ENCODE results near the gene CSPG5. TPM values are rescaled to one million over a fixed set of nuclear protein-coding genes. Genes with fewer than 3 reads are reported as not detected.

The CSPG5 gene
- polyA plus RNA-seq, 5 donors = 0.63 to 1.2 (median 1.1) TPM

DNA sequence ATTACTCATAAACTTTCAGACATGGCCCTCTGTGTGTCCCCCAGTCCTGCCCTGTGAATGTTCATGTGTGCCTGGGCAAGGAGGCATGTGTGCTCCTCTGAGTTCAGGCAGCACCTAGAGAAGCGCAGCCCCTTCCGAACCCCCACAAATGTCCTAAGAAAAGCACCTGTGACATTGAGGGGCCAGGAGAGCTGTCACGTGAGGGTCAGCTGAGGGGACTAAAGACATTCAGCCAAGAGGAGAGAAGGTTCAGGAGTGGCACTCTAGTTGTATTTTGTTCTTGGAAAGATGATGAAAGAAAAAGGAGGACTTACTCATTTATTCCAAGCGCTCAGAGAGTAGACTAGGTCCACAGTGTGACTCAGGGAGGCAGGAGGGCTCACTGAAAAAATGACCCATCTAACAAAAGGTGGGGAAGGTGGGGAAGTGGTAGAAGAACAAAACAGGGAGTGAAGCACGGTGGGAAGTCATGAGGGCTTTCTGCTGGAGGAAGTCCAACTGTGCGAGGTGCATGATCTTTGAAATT is 37.0 kb downstream of the CSPG5 start:
- no peak for DNase-seq

DNA sequence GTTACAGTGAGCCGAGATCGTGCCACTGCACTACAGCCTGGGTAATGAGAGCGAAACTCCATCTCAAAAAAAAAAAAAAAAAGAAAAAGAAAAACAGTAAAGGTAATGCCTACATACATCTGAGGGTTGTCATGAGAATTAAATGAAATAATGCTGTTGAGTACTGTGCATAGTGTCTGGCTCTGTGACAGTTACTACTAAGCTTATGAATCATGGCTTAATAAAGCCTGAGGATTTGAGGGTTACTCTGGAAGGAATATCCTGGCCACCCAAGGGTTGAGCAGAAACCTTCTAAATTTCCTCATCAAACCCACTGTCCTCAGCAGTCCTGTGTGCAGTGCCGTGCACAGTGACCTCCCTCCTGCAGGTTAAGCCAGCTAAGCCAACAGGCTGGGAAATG is 38.4 kb downstream of the CSPG5 start:
- no peak for DNase-seq

DNA sequence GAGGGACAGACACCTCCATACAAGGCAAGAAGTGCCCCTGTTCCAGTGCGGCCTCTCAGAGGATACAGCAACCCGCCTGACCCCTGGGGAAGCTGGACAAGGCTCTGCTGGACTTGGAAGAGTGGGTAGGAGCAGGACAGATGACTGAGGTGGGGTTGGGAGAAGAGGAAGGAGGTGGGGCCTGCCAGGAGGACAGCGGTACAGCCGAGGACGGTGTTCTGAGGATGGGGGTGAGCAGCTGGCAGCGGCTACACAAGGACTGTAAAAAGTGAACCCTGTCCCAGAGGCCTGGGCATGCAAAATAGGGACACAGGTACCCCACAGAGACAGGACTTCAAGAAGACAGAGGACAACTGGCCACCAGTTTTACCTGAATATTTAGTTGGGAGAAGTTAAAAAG is 41.7 kb downstream of the CSPG5 start:
- no peak for DNase-seq

DNA sequence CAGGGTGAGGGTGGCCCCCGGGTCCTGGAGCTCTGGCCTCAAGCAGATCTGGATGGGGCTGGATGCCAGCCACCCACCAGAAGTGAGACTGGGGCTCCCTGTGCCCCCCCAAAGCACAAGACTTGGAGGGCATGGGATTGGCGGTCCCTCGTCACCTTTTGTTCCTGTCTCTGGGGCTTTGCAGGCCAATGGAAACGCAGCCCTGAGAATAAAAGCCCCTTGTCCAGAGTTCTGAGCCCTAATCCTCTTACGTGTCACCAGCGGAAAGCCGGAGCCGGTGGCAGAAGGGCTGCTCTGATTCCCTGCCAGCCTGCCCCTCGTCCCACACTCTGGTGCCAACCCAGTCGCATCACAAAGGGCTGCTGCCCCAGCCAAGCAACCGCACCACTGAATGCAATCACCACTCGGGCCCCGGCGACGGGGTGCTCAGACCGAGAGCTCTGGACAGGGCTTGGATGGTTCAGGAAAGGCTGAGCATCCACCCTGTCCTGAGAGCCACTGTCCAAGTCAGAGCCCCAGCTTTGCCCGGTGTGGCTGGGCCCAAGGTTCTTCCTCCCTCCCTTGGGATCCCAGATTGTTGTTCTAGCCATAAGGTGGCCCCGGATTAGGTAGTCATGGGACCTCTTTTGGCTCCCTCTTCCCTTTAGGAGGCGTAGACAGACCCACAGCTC is 42.3 kb downstream of the CSPG5 start:
- no peak for DNase-seq

DNA sequence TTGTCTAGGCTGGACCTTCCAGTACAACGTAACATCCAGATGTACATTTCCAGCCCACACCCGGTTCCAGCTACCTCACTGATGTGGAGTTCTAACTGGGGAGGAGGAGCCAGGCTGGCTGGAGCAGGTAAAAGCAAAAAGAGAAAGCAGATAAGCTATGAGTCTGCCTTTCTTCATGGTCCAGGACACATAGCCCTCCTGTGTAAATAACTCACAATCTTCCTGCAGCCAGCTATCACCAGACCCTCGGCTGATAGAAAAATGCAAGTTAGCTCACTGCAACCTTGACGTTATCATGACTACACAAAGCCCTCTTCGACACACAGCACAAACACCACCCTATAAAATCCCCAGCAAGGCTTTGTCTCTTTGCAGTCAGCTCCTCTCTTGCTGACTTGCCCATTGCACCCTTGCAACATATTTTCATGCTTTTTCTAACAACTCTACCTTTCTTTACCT is 44.6 kb downstream of the CSPG5 start:
- DNase-seq = no peak

DNA sequence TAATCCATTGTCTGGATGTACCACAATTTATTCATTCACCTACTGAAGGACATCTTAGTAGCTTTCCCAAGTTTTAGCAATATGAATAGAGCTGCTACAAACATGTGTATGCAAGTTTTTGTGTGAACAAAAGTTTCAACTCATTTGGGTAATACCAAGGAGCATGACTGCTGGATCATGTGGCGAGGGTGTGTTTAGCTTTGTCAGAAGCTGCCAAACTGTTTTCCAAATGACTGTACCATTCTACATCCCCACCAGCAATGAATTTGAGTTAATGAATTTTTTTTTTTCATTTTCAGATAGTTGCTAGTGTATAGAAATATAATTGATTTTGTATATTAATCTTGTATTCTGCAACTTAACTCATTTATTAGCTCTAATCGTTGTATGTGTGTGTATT is 45.2 kb downstream of the CSPG5 start:
- DNase-seq = no peak

DNA sequence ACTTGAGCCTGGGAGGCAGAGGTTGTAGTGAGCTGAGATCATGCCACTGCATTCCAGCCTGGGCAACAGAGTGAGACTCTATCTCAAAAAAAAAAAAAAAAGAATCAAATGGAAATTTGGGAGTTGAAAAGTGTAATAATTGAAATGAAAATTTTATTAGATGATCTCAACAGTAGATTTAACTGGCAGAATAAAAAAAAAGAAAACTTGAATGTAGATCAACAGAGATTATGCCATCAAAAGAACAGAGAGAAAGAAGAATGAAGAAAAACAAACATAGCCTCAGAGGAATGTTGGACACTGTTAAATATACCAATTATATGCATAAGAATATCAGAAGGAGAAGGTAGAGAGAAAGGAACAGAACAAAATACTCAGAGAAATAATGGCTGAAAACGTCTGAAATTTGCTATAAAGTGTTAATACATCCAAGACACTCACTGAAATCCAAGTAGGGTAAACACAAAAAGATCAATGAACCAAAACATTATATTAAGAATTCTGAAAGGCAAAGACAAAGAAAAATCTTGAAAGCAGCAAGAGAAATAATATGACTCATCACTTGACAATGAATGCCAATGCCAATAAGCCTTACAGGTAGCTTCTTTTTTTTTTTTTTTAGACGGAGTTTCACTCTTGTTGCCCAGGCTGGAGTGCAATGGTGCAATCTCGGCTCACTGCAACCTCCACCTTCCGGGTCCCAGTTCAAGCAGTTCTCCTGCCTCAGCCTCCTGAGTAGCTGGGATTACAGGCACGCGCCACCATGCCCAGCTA is 50.5 kb downstream of the CSPG5 start:
- DNase-seq = no peak

DNA sequence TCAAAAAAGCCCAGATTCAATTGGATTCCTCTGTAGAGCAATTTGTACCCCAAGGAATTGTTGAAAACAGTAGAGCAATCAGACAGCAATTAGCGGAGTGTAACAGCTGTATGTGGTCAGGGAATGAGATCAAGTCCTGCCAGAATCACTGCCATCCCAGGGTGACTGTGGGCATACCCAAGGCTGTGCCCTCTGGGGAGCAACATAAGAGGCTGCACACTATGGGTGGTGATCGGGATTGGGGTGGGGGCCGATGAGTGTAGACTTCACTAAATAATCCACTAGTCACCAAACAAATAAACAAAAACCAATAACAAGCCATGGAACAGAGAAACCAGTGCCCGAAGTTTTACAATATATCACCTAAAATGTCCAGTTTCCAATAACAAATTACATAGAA is 53.0 kb downstream of the CSPG5 start:
- DNase-seq = no peak

DNA sequence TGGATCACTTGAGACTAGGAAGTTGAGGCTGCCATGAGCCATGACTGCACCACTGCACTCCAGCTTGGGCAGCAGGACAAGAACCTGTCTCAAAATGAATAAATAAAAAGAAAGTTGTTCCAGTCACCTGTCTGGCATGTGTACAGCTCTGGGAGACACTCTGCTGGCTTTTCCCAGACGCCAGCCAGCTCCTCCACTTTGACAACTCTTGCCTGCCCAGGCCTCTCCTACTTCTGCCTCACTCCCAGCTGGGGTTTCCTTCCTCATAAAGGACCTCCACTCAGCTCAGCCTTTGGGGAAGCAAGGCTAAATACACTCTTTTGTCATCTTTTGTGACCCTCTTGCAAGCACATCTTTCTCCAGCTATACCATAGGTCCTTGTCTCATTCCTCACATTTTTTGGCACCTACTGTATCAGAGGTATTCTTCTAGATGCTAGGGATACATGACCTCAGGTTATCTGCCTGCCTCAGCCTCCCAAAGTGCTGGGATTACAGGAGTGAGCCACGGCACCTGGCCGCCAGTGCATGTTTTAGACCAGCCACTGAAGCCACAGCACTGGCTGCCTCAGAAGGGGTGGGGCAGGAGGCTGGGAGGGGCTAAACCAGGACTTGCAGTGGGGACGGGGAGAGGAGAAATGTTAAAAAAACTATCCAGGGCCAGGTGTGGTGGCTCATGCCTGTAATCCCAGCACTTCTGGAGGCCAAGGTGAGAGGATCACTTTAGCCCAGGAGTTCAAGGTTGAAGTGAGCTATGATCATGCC is 55.2 kb downstream of the CSPG5 start:
- no peak for DNase-seq

DNA sequence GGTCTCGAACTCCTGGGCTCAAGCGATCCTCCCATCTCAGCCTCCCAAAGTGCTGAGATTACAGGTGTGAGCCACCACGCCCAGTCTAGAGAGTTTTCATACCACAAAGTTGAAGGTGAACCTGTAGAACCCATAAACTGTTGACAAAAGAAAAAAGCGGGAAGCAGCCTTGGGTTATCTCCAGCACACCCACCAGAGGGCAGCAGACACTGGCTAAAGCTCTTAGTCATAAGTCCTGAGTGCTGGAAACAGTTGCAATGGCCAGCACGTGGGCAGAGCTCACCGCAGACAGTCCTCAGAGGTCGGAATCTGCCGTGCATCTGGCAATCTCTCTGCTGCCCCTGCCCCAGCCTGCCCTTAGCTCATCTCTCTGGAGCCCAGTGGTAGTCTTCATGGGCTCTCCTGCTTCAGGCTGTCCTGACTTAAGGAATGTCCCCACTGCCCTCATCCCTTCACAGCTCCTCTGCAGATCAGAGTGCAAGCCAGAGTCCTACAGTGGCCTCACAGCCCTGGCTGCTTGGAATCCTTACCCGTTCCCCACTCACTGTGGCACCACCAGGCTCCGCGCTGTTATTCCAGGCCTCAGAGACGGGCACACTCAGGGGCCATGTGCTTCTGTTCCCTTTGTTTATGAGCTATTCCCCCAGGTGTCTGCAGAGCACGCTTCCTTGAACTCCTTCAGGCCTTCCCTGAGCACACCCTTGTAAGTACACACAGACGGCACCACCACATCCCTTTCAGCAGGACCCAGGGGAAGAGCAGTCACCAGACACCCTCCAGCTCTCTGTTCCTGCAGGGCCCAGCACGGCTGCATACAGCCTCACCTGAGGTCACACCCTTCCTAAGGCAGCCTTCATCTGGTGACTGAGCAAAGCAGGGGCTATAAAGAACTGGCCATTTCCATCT is 56.3 kb downstream of the CSPG5 start:
- DNase-seq = peak; percentile 75 to 82

DNA sequence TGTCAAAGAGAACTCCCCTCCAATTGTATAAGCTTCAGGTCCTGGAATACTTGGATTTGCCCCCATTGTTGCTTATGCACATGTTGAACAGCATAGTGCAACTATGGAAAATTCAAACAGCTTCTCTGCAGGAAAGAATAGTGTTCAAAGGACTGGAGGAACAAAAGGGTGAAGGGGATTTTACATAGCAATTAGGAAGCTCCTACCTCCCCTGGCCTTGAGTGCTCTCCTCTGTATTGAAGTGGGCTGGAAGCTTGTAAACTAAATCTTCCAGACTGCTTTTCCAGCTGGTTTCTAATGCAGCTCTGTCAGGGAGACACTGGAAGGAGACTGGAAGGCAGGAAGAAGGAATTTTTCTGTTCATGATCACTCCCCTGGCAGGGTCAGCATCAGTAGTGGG is 57.9 kb downstream of the CSPG5 start:
- DNase-seq = no peak

DNA sequence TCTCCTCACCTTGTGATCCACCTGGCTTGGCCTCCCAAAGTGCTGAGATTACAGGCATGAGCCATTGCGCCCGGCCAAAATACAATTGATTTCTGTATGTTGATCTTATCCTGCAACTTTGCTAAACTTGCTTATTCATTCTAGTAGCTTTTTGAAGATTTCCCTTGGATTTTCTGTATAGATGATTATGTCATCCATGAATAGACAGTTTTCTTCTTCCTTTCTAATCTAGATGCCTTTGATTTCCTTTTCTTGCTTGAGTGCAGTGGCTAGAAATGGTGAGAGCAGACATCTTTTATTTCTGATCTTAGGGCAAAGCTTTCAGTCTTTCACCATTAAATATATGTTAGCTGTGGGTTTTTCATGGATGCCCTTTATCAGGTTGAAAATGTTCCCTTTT is 60.7 kb downstream of the CSPG5 start:
- DNase-seq = no peak

DNA sequence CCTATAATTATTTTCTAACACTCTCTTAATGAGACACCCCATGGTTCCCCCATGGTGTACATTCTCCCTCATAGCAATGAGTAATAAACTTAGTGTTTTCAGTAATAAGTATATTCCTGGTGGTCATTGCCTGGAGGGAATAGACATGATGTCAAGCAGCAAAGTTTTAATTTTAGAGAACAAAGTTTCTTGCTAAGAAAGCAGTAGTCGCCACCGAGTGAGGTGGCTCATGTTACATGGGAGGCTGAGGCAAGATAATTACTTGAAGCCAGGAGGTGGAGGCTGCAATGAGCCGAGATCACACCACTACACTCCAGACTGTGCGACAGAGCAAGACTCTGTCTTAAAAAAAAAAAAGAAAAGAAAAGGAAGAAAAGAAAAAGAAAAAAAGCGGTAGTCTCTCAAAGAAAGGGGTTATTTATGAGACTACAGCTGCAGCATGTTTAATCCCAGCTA is 62.8 kb downstream of the CSPG5 start:
- no peak for DNase-seq

DNA sequence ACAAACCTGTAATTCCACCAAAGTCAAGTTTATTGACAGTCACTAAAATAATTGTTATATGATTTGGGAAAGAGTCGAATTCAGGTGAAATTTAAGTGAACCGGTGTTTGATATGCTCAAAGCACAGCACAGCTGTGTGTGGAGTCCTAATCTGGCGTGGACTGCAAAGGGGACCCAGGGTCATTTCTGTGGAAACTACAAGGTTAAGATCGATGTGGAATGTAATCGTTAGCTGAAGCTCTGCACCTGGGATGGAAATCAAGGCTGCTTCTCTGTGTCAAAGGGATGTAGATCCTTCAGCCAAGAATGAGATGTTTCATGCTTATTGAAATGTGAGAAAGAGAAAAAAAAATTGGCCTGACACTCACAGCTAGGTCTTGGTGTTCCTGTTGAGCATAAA is 63.6 kb downstream of the CSPG5 start:
- DNase-seq = no peak

DNA sequence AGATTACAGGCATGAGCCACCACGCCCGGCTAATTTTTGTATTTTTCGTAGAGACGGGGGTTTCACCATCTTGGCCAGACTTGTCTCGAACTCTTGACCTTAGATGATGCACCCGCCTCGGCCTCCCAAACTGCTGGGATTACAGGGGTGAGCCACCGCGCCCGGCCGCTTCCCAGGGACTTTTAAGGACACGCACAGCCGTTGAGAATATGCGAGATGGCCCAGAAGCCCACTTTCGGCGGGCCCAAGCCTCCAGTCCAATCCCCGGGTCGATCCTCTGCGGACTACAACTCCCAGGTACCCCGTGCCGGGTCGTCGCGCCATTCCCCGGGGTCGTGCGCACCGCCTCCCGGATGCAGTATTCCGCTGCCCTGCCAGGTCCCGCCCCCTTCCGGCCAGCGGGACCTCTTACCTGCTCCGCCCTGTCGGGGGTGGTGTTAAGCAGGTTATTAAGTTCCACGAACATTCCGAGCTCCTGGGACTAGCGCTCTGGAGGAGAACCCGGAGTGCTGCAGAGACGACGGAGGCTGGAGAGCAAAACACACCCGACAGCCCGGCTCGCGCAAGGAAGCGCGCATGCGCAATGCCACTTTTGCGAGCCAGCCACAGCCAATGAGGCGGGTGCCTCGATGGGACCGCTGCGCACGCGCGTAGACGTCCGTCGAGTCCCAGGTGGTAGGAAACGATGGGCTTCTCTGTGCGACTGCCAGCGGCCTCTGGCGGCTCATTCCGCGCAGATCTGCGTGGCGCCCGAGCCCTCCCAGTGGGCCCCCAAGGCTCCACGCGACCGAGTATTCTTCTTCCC is 65.3 kb downstream of the CSPG5 start, which contains the start of gene ELP6:
ELP6 (minus strand) TSS at position 588 of the 805 bp plus-strand sequence; CDS start at position 466, 122 bp downstream.
- peak; percentile 99 for DNase-seq

DNA sequence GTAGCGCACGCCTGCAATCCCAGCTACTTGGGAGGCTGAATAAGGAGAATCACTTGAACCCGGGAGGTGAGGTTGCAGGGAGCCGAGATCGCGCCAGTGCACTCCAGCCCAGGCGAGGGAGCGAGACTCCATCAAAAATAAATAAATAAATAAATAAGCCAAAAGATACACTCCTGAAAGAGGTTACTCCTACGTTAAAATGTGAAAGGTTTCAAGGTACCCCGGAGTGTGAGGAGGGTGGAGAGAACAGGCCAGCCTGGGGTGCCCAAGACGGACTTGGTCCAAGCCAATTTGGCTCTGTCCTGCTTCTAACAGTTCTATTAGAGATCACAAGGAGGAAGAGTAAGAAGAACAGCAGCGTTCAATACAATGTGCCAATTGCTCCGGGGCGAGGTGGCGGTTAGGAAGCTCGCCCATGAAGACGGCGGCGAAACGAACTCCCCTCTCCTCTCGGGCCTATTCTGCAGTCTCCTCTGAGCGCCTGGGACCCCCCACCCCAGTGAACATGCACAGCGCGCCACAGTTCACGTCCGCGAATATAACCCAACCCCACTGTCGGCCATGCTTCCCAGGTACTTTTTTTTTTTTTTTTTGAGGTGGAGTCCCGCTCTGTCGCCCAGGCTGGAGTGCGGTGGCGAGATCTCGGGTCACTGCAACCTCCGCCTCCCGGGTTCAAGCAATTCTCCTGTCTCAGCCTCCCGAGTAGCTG is 66.1 kb downstream of the CSPG5 start:
- DNase-seq = peak; percentile 15 to 28
